Lung (tissue), 12 donors: ENCODE measurements around the gene DISC1. TPM values are rescaled to one million over a fixed set of nuclear protein-coding genes. Genes with fewer than 3 reads are reported as not detected.
A peak's percentile ranks its signal among the peaks of the same experiment; 100 is the strongest.

Experiments used
- ATAC-seq: fragments of 200-7000 bp; cut with Tn5 transposase; one replicate; pipeline ENCODE4 v1.9.1; 2020; ENCODE audit warnings: moderate number of reproducible peaks; ENCODE audit not compliant: insufficient read depth, low FRiP score
- DNase-seq, 3 donors: peaks; one replicate each; pipeline ENCODE4 v3.0.0-alpha.2; 2013 to 2017
- H3K27ac ChIP-seq, 2 donors: one replicate each; pipeline ENCODE4 v1.5.1; 2013; ENCODE audit warnings: mild to moderate bottlenecking in 2 of 2, moderate library complexity in 2 of 2, control low read depth in 1 of 2, inconsistent platforms in 1 of 2, low read depth in 1 of 2, low read length in 1 of 2
- H3K27me3 ChIP-seq, 3 donors: one replicate each; pipeline ENCODE4 v1.5.1; 2013; ENCODE audit warnings: low read length in 2 of 3; ENCODE audit not compliant: control insufficient read depth in 3 of 3, insufficient read depth in 3 of 3
- H3K36me3 ChIP-seq, 4 donors: one replicate each; pipeline ENCODE4 v1.5.1; 2013; ENCODE audit warnings: low read length in 4 of 4, mild to moderate bottlenecking in 1 of 4, moderate library complexity in 1 of 4; ENCODE audit not compliant: control insufficient read depth in 4 of 4, insufficient read depth in 4 of 4
- H3K4me1 ChIP-seq, 5 donors: one replicate each; pipeline ENCODE4 v1.5.1; 2013; ENCODE audit warnings: low read length in 5 of 5, mild to moderate bottlenecking in 2 of 5, moderate library complexity in 1 of 5; ENCODE audit not compliant: control insufficient read depth in 5 of 5, insufficient read depth in 5 of 5
- H3K4me3 ChIP-seq: one replicate; pipeline ENCODE4 v1.5.1; 2013; ENCODE audit warnings: mild to moderate bottlenecking, control low read depth, moderate library complexity
- H3K9ac ChIP-seq, 2 donors: one replicate each; pipeline ENCODE4 v1.5.1; 2013; ENCODE audit warnings: low read length in 2 of 2, control low read depth in 1 of 2; ENCODE audit not compliant: insufficient read depth in 1 of 2
- H3K9me3 ChIP-seq, 4 donors: one replicate each; pipeline ENCODE4 v1.5.1; 2013; ENCODE audit warnings: low read length in 3 of 4, mild to moderate bottlenecking in 1 of 4, moderate library complexity in 1 of 4; ENCODE audit not compliant: control insufficient read depth in 4 of 4, insufficient read depth in 3 of 4
- WGBS, 2 donors: extraction: QIAGEN DNeasy Blood & Tissue Kit; methylation state at CpG; one replicate each; pipeline ENCODE4 v1.1.7; 2013; 5-methylcytosine and 5-hydroxymethylcytosine counted together
- polyA plus RNA-seq, 2 donors: library from polyadenylated mRNA; stranded (reverse); fragments of 200-250 nt; gene quantifications; one replicate each; pipeline ENCODE4 v1.2.1, GENCODE V29; 2013
- total RNA-seq, 2 donors: library from RNA; depleted of rRNA in 1 of 2; stranded (reverse); fragments of >200 nt in 1 of 2; gene quantifications; one replicate each; pipeline ENCODE4 v1.2.1, GENCODE V29; 2014 to 2021
- TF ChIP-seq, protein P1 (sequence below): IDR thresholded peaks from 2 replicates; pipeline ENCODE4 v1.5.1; 2012; ENCODE audit warnings: mild to moderate bottlenecking; ENCODE audit errors: control extremely low read depth, extremely low read depth
- donor health status: control.
- donor health status: control.
- donor health status: Bipolar disorder and iron deficiency.
- donor health status: healthy.
- donor health status: DM: yes; HTN: yes; CAD: no.

The DISC1 gene
- total and polyA plus RNA-seq, 4 donors = 0.98 to 32.9 (median 6.1) TPM

DNA sequence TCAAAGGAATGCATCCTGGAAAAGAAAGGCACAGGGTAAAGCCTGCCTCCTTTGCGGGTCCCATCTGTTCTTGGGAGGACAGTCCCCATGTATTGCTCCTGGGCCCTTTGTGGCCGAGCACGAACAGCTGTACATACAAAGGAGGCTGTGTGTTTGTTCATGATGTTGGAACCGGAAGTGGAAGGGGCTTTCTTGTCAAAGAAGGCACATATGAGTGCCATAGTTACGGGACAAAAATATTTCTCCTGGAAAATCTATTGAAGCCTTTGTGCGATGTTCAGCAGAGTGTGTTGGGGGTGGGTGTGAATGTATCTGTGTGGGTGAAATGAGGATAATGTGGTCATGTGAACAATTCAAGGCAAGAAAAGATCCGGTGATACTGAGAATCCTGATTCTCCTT lies 297.6 kb downstream of the DISC1 start:
- H3K4me1 ChIP-seq = peaks cover 0 to 39% (median 1%) of the 10 kb centered on the region in 5 donors
- H3K9me3 ChIP-seq = no peaks in the 10 kb centered on the region
- no peaks in the 10 kb centered on the region for H3K36me3 ChIP-seq
- no peak overlapping the region for H3K27ac ChIP-seq
- ATAC-seq (no peak), DNase-seq (peak in 2 of 3 donors; percentile 55 to 64)
- H3K27me3 ChIP-seq = no peaks in the 10 kb centered on the region
- TF ChIP-seq, protein P1, sequence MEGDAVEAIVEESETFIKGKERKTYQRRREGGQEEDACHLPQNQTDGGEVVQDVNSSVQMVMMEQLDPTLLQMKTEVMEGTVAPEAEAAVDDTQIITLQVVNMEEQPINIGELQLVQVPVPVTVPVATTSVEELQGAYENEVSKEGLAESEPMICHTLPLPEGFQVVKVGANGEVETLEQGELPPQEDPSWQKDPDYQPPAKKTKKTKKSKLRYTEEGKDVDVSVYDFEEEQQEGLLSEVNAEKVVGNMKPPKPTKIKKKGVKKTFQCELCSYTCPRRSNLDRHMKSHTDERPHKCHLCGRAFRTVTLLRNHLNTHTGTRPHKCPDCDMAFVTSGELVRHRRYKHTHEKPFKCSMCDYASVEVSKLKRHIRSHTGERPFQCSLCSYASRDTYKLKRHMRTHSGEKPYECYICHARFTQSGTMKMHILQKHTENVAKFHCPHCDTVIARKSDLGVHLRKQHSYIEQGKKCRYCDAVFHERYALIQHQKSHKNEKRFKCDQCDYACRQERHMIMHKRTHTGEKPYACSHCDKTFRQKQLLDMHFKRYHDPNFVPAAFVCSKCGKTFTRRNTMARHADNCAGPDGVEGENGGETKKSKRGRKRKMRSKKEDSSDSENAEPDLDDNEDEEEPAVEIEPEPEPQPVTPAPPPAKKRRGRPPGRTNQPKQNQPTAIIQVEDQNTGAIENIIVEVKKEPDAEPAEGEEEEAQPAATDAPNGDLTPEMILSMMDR = no peak
- WGBS, 2 donors = 75 to 78% methylated on average over 7 of the region's 7 CpGs
- no peak overlapping the region for H3K9ac ChIP-seq
- no peak overlapping the region for H3K4me3 ChIP-seq

DNA sequence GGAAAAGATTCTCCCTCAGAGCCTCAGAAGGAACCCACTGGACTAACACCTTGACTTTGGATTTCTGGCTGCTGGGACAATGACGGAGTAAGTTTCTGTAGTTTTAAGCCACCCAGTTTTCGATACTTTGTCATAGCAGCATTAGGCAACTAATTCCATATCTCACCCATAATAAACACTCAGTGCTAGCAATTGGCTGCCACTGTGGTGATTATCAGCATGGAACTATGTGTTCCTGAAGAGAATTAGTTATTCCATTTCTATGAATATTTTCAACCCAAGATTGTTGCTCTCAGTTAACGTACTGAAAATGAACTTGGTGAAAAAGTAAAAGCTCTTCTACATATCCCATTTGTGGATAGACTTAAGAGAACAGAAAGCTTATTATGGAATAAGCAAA lies 299.3 kb downstream of the DISC1 start:
- no peak for ATAC-seq
- Histone ChIP-seq H3K9me3 (no peaks in the 10 kb centered on the region), H3K27me3 (no peaks in the 10 kb centered on the region), H3K4me3 (no peak overlapping the region), H3K36me3 (no peaks in the 10 kb centered on the region), H3K9ac (no peak overlapping the region), H3K27ac (peak overlapping the region in 1 of 2 donors; percentile 35), H3K4me1 (peaks cover 0 to 32% (median 13%) of the 10 kb centered on the region in 5 donors)
- TF ChIP-seq, protein P1 = no peak
- no peak for DNase-seq
- 93 to 94% methylated on average over 3 of the region's 3 CpGs for WGBS, 2 donors

DNA sequence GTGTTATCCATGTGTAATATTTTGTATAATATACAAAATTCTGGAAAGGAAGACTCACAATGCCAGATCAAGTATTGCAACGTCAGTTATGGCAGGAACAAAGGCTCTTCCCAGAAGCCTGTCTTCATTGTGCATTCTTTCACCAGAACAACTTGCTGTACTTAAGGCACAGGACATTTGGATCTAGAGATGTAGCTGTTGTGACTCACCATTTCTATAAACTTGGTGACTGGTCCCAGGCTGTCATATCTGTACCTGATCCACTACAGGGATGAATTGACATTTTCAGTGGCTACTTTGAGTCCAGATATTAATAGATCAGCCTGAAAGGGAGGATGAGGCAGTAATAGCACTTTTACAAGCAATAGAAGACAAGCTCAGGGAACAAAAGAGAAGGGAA lies 299.8 kb downstream of the DISC1 start:
- no peak for ATAC-seq
- H3K27me3 ChIP-seq = no peaks in the 10 kb centered on the region
- peaks cover 0 to 3% (median 0%) of the 10 kb centered on the region in 4 donors for H3K9me3 ChIP-seq
- H3K27ac ChIP-seq = peak overlapping the region in 1 of 2 donors; percentile 68
- no peak for DNase-seq
- H3K4me1 ChIP-seq = peaks cover 0 to 33% (median 13%) of the 10 kb centered on the region in 5 donors
- 74 to 93% methylated on average over 1 of the region's 1 CpG for WGBS, 2 donors
- no peak overlapping the region for H3K9ac ChIP-seq
- no peak overlapping the region for H3K4me3 ChIP-seq
- TF ChIP-seq, protein P1 = no peak
- no peaks in the 10 kb centered on the region for H3K36me3 ChIP-seq

DNA sequence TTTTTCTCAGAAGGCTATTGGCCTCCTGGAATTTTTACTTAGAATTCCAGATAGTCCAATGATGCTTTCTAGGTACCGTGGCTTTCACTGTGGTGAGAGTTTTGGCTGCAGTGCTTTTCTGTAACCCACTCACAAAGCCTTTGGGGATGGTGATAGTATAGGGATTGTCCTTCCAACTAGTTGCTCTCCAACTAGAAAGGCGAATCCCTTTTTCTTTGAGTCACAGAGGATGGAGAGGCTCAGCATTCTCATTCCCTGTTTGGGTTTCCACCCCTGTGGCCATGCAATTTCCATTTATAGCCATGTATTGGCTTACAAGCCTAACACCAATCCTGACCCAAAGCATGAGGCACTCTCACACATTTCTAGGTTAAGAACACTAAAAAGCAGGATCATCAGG lies 300.3 kb downstream of the DISC1 start:
- H3K36me3 ChIP-seq = peaks cover 0 to under 1% (median 0%) of the 10 kb centered on the region in 4 donors
- H3K4me3 ChIP-seq = no peak overlapping the region
- ATAC-seq = no peak
- no peak for DNase-seq
- TF ChIP-seq, protein P1 = no peak
- H3K27me3 ChIP-seq = no peaks in the 10 kb centered on the region
- H3K4me1 ChIP-seq = peaks cover 0 to 33% (median 13%) of the 10 kb centered on the region in 5 donors
- peak overlapping the region in 1 of 2 donors; percentile 68 for H3K27ac ChIP-seq
- 90 to 96% methylated on average over 2 of the region's 2 CpGs for WGBS, 2 donors
- no peak overlapping the region for H3K9ac ChIP-seq
- peaks cover 0 to 5% (median 0%) of the 10 kb centered on the region in 4 donors for H3K9me3 ChIP-seq
